IMR-90 (cell line): ENCODE measurements around the gene COX19. TPM values are rescaled to one million over a fixed set of nuclear protein-coding genes. Genes with fewer than 3 reads are reported as not detected.

ENCODE experiments used
- ATAC-seq: fragments of 200-7000 bp; cut with Tn5 transposase; 2 replicates; pipeline ENCODE4 v1.9.1; 2020; ENCODE audit warnings: low read depth, mild to moderate bottlenecking, moderate library complexity
- BruUV-seq: library from RNA; stranded (reverse); fragments of 400-500 nt; replicated peaks from 2 replicates; lab custom pipeline; 2021; lab: Mats Ljungman, UMichigan
- CTCF ChIA-PET: fragments of 300-600 bp; formaldehyde crosslinking; extraction: SDS; loops from one replicate; lab custom pipeline; 2021; ENCODE audit warnings: antibody characterized with exemption; lab: Yijun Ruan, JAX
- POLR2A ChIA-PET: fragments of 300-600 bp; sonication (Branson Sonifier 250); formaldehyde crosslinking; loops from one replicate; lab custom pipeline; 2022; ENCODE audit warnings: antibody characterized with exemption; ENCODE audit not compliant: unreplicated experiment; lab: Charles Lee
- DNase-seq: peaks from one replicate; pipeline ENCODE4 v3.0.0; 2013
- H2AFZ ChIP-seq: replicated peaks from 2 replicates; pipeline ENCODE3; 2013; ENCODE audit warnings: low read length, mild to moderate bottlenecking; ENCODE audit not compliant: poor library complexity
- H2AK5ac ChIP-seq: 2 replicates; pipeline ENCODE4 v1.6.1; 2013; ENCODE audit warnings: low read depth, low read length, inconsistent platforms
- H2AK9ac ChIP-seq: replicated peaks from 2 replicates; pipeline ENCODE3; 2013; ENCODE audit warnings: mild to moderate bottlenecking, low read depth, low read length, moderate library complexity; ENCODE audit not compliant: poor library complexity
- H2BK120ac ChIP-seq: 2 replicates; pipeline ENCODE4 v1.6.1; 2013; ENCODE audit warnings: low read depth, low read length, inconsistent platforms
- H2BK15ac ChIP-seq: 3 replicates; pipeline ENCODE4 v1.6.1; 2013; ENCODE audit warnings: low read depth, low read length, inconsistent platforms
- H2BK20ac ChIP-seq: 2 replicates; pipeline ENCODE4 v1.6.1; 2013; ENCODE audit warnings: low read depth, mild to moderate bottlenecking, inconsistent platforms, low read length, moderate library complexity
- H2BK5ac ChIP-seq: 2 replicates; pipeline ENCODE4 v1.6.1; 2013; ENCODE audit warnings: mild to moderate bottlenecking, low read depth, low read length, inconsistent platforms; ENCODE audit not compliant: poor library complexity, severe bottlenecking
- H3K14ac ChIP-seq: replicated peaks from 2 replicates; pipeline ENCODE4 v1.6.1; 2013; ENCODE audit warnings: low read depth, low read length, inconsistent platforms
- H3K18ac ChIP-seq: 2 replicates; pipeline ENCODE4 v1.6.1; 2013; ENCODE audit warnings: low read depth, low read length, control low read depth
- H3K23ac ChIP-seq: 2 replicates; pipeline ENCODE4 v1.6.1; 2013; ENCODE audit warnings: low read depth, low read length, inconsistent platforms
- H3K27ac ChIP-seq: 2 replicates; pipeline ENCODE4 v1.5.1; 2013; ENCODE audit warnings: mild to moderate bottlenecking, control low read depth, low read length; ENCODE audit not compliant: insufficient read depth
- H3K27me3 ChIP-seq: 2 replicates; pipeline ENCODE4 v1.6.1; 2013; ENCODE audit warnings: low read length; ENCODE audit not compliant: control insufficient read depth, insufficient read depth
- H3K36me3 ChIP-seq: 2 replicates; pipeline ENCODE4 v1.6.1; 2013; ENCODE audit warnings: low read length, mixed read lengths; ENCODE audit not compliant: control insufficient read depth, insufficient read depth
- H3K4ac ChIP-seq: 2 replicates; pipeline ENCODE4 v1.6.1; 2013; ENCODE audit warnings: low read depth, low read length, inconsistent platforms
- H3K4me1 ChIP-seq: 2 replicates; pipeline ENCODE4 v1.6.1; 2013; ENCODE audit warnings: low read length, mixed read lengths; ENCODE audit not compliant: control insufficient read depth, insufficient read depth
- H3K4me2 ChIP-seq: 2 replicates; pipeline ENCODE4 v1.6.1; 2013; ENCODE audit warnings: low read depth, mild to moderate bottlenecking, control low read depth, low read length, moderate library complexity
- H3K4me3 ChIP-seq: 2 replicates; pipeline ENCODE4 v1.5.1; 2013; ENCODE audit warnings: low read depth, mild to moderate bottlenecking, control low read depth, low read length, moderate library complexity; ENCODE audit not compliant: insufficient read depth
- H3K56ac ChIP-seq: 2 replicates; pipeline ENCODE4 v1.6.1; 2013; ENCODE audit warnings: low read length, inconsistent platforms; ENCODE audit not compliant: insufficient read depth; ENCODE audit errors: extremely low read depth
- H3K79me1 ChIP-seq, 2 experiments: 2 replicates each; pipeline ENCODE4 v1.6.1; 2013; ENCODE audit warnings: low read length in 2 of 2, inconsistent platforms in 1 of 2, low read depth in 1 of 2
- H3K9ac ChIP-seq: 2 replicates; pipeline ENCODE4 v1.6.1; 2013; ENCODE audit warnings: low read depth, low read length, control low read depth
- H3K9me1 ChIP-seq: 2 replicates; pipeline ENCODE4 v1.6.1; 2013; ENCODE audit warnings: low read length, inconsistent platforms; ENCODE audit not compliant: insufficient read depth
- H3K9me3 ChIP-seq: 2 replicates; pipeline ENCODE4 v1.6.1; 2013; ENCODE audit warnings: low read length; ENCODE audit not compliant: control insufficient read depth, insufficient read depth
- H4K20me1 ChIP-seq: 2 replicates; pipeline ENCODE4 v1.6.1; 2013; ENCODE audit warnings: low read length, inconsistent platforms; ENCODE audit not compliant: insufficient read depth
- H4K5ac ChIP-seq: 2 replicates; pipeline ENCODE4 v1.6.1; 2013; ENCODE audit warnings: mild to moderate bottlenecking, low read depth, low read length, control low read depth
- H4K8ac ChIP-seq, 2 experiments: 2 replicates each; pipeline ENCODE4 v1.6.1; 2013; ENCODE audit warnings: low read depth in 2 of 2, low read length in 2 of 2, control low read depth in 1 of 2, inconsistent platforms in 1 of 2
- H4K91ac ChIP-seq: 2 replicates; pipeline ENCODE4 v1.6.1; 2013; ENCODE audit warnings: low read depth, low read length, inconsistent platforms; ENCODE audit not compliant: insufficient read depth
- BHLHE40 ChIP-seq: fragments of 150-350 bp; IDR thresholded peaks from 2 replicates; pipeline ENCODE4 v1.6.1; 2016; ENCODE audit warnings: mild to moderate bottlenecking, low read depth, low read length
- CEBPB ChIP-seq: IDR thresholded peaks from 2 replicates; pipeline ENCODE4 v1.6.1; 2012; ENCODE audit warnings: low read depth, low read length, improper control_type of control experiment
- CHD1 ChIP-seq: IDR thresholded peaks from 2 replicates; pipeline ENCODE4 v1.6.1; 2012; ENCODE audit warnings: low read depth, low read length, improper control_type of control experiment
- CTCF ChIP-seq: conservative IDR thresholded peaks from 2 replicates; pipeline ENCODE4 v1.5.1; 2012; ENCODE audit warnings: mild to moderate bottlenecking, low read depth, low read length, improper control_type of control experiment
- ELK1 ChIP-seq: fragments of 150-350 bp; IDR thresholded peaks from 2 replicates; pipeline ENCODE4 v1.6.1; 2016; ENCODE audit warnings: low read depth, mild to moderate bottlenecking, low read length, moderate library complexity, borderline replicate concordance
- FOS ChIP-seq: fragments of 150-350 bp; IDR thresholded peaks from 2 replicates; pipeline ENCODE4 v1.6.1; 2016; ENCODE audit warnings: low read depth, low read length
- MAFK ChIP-seq: IDR thresholded peaks from 2 replicates; pipeline ENCODE4 v1.6.1; 2012; ENCODE audit warnings: low read depth, low read length, improper control_type of control experiment
- MAZ ChIP-seq: IDR thresholded peaks from 2 replicates; pipeline ENCODE4 v1.6.1; 2012; ENCODE audit warnings: low read depth, mild to moderate bottlenecking, low read length, improper control_type of control experiment, moderate library complexity, borderline replicate concordance
- MXI1 ChIP-seq: IDR thresholded peaks from 2 replicates; pipeline ENCODE4 v1.6.1; 2012; ENCODE audit warnings: low read depth, mild to moderate bottlenecking, low read length, moderate library complexity, borderline replicate concordance
- NFE2L2 ChIP-seq: fragments of 150-350 bp; IDR thresholded peaks from 2 replicates; pipeline ENCODE4 v1.6.1; 2016; ENCODE audit warnings: low read depth, mild to moderate bottlenecking, low read length
- POLR2A ChIP-seq: IDR thresholded peaks from 2 replicates; pipeline ENCODE4 v1.6.1; 2012; ENCODE audit warnings: mild to moderate bottlenecking, low read depth, low read length
- RAD21 ChIP-seq: IDR thresholded peaks from 2 replicates; pipeline ENCODE4 v1.6.1; 2012; ENCODE audit warnings: low read length, improper control_type of control experiment
- RCOR1 ChIP-seq: IDR thresholded peaks from 2 replicates; pipeline ENCODE4 v1.6.1; 2012; ENCODE audit warnings: mild to moderate bottlenecking, low read length, improper control_type of control experiment; ENCODE audit not compliant: insufficient replicate concordance
- RFX5 ChIP-seq: IDR thresholded peaks from 2 replicates; pipeline ENCODE4 v1.8.0; 2012; ENCODE audit warnings: low read depth, mild to moderate bottlenecking, low read length, moderate library complexity
- SMC3 ChIP-seq: fragments of 150-350 bp; IDR thresholded peaks from 2 replicates; pipeline ENCODE4 v1.6.1; 2016; ENCODE audit warnings: low read depth, mild to moderate bottlenecking, antibody characterized with exemption, low read length, moderate library complexity
- USF2 ChIP-seq: fragments of 150-350 bp; IDR thresholded peaks from 2 replicates; pipeline ENCODE4 v1.6.1; 2017; ENCODE audit warnings: mild to moderate bottlenecking, antibody characterized with exemption, low read length, low read depth
- WGBS, 2 experiments: methylation state at CpG; one replicate each; pipeline versions ENCODE4 v1.1.5 to v1.1.7; 2013; ENCODE audit warnings: missing lambda C conversion rate in 2 of 2; ENCODE audit not compliant: insufficient read length in 1 of 2; ENCODE audit errors: extremely low coverage in 2 of 2; 5-methylcytosine and 5-hydroxymethylcytosine counted together
- dilution Hi-C: fragments of 300-500 bp; cut with HindIII; formaldehyde crosslinking; loops from one replicate; pipeline ENCODE4 v1.14.3; 2018; ENCODE audit warnings: low sequenced_read_pairs; ENCODE audit not compliant: unreplicated experiment
- in situ Hi-C: fragments of 300-500 bp; cut with MboI; formaldehyde crosslinking; loops from 3 replicates; pipeline ENCODE4 v1.14.3; 2019; ENCODE audit warnings: low sequenced_read_pairs, inconsistent platforms, mixed read lengths
- intact Hi-C: fragments of 100-400 bp; cut with micrococcal nuclease; formaldehyde crosslinking; loops from 2 replicates; pipeline ENCODE4 v1.10.0; 2022
- polyA plus RNA-seq, 3 experiments: library from polyadenylated mRNA; depleted of rRNA; stranded (reverse); fragments of >200 nt; gene quantifications; 2 replicates each; pipeline ENCODE4 v1.2.3, GENCODE V29; 2012; ENCODE audit warnings: low replicate concordance in 1 of 3
- total RNA-seq: library from RNA; depleted of rRNA; stranded (reverse); fragments of >200 nt; gene quantifications from 2 replicates; pipeline ENCODE4 v1.2.3, GENCODE V29; 2012

COX19 gene
- total and polyA plus RNA-seq, 2 of the 4 experiments (the other 2 are of a cell fraction) = 3.9 to 7.3 TPM

- Histone ChIP-seq H3K23ac (no peak overlapping the region), H2BK15ac (no peak overlapping the region), H2BK5ac (no peak overlapping the region), H3K27ac (no peak overlapping the region), H3K27me3 (peaks cover 22% of the 10 kb centered on the region; the same call in 1 of the 2 replicates), H2AK9ac (no peak overlapping the region), H3K9me1 (no peaks in the 10 kb centered on the region), H3K18ac (no peak overlapping the region), H2BK20ac (no peak overlapping the region), H4K20me1 (peaks cover 3% of the 10 kb centered on the region; the same call in 1 of the 2 replicates), H3K9me3 (no peaks in the 10 kb centered on the region), H2BK120ac (no peak overlapping the region), H3K4me3 (no peak overlapping the region), H2AFZ (peak overlapping the region; percentile 51), H3K36me3 (no peaks in the 10 kb centered on the region), H3K4ac (no peak overlapping the region), H3K4me2 (no peak overlapping the region), H4K91ac (no peak overlapping the region), H2AK5ac (no peak overlapping the region), H3K56ac (no peak overlapping the region), H3K9ac (no peak overlapping the region), H4K5ac (no peak overlapping the region), H4K8ac (no peak overlapping the region), H3K14ac (no peak overlapping the region), H3K79me1 (no peaks in the 10 kb centered on the region; a peak in 1 of 4 replicates), H3K4me1 (no peaks in the 10 kb centered on the region; the same call in 1 of the 2 replicates)
- 100% methylated on average over 1 of the region's 10 CpGs; no CpG with 5 or more reads in 1 of the 2 experiments for WGBS, 2 experiments
- dilution Hi-C loops = no loop called here
- CTCF ChIA-PET = no interaction called here
- POLR2A ChIA-PET = no interaction called here
- DNase-seq = no peak
- no peak for ATAC-seq
- intact Hi-C loops = no loop called here
- no peak for TF ChIP-seq RFX5
- TF ChIP-seq BHLHE40 = no peak
- no peak for TF ChIP-seq ELK1
- no peak for TF ChIP-seq CTCF
- TF ChIP-seq FOS = no peak
- no peak for TF ChIP-seq POLR2A
- no peak for TF ChIP-seq SMC3
- no peak for TF ChIP-seq MAZ
- TF ChIP-seq MXI1 = no peak
- TF ChIP-seq CEBPB = no peak
- no peak for TF ChIP-seq NFE2L2
- TF ChIP-seq RCOR1 = no peak
- no peak for TF ChIP-seq CHD1
- TF ChIP-seq MAFK = no peak
- TF ChIP-seq USF2 = no peak
- no peak for TF ChIP-seq RAD21
- no TSS peak for BruUV-seq
- in situ Hi-C loops = no loop called here
Observed at GRCh38 chr7:956031-956430, 19.3 kb downstream of the COX19 start.
